Endometrial microvascular endothelial cells (primary cell): ENCODE results near the gene SLC26A1. TPM values are rescaled to one million over a fixed set of nuclear protein-coding genes. Genes with fewer than 3 reads are reported as not detected.

Experiments
- in situ Hi-C: cut with HindIII; loops from 2 replicates; pipeline ENCODE4 v1.10.0; 2017; ENCODE audit warnings: low sequenced_read_pairs, low pct_unique_long_range_greater_than_20kb; ENCODE audit errors: inconsistent ontology term
- total RNA-seq: library from RNA; depleted of rRNA; stranded (reverse); fragments of >200 nt; gene quantifications from one replicate; pipeline ENCODE4 v1.2.3, GENCODE V29; 2015; ENCODE audit errors: inconsistent ontology term

SLC26A1 gene
- total RNA-seq, 1 donor from 2014 or later = not detected

DNA sequence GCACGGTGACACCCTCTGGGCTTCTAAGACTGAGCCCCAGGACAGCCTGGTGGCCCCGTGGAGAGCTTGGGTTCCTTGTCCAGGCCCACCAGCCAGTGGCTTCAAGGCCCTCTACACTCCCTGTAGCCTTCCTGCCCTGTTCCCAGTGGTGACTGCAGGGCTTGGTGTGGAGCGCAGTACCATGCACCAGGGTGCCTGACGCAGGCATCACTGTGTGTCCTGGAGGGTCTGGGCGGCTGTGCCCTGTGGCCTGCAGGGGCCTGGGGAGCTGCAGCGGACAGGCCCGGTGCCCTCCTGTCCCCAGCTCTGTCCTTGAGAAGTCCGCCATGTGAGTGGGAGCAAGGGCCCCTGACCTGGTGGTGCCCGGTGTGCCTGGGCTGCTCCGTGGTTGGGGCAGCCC lies 22.5 kb upstream of the SLC26A1 start:
- in situ Hi-C loops = no loop called here

DNA sequence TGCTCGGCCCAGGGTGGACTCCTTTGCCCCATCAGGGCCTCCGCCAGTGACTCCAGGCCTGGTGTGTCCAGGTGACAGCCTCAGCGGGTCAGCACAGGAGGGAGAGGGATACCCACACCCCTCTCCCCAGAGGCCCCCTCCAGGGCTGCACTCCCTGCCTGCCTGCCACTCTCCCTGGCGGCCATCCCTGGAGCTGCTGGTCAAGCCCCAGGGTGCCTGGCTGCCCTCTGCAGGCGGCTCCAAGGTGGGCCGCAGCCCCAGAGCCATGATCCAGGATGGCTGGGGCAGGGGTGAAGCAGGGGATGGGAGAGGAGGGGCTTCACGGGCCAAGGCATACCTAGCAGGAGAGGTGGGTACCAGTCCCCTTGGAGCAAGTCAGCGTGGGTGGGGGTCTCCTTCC lies 22.0 kb upstream of the SLC26A1 start:
- in situ Hi-C loops = no loop called here

DNA sequence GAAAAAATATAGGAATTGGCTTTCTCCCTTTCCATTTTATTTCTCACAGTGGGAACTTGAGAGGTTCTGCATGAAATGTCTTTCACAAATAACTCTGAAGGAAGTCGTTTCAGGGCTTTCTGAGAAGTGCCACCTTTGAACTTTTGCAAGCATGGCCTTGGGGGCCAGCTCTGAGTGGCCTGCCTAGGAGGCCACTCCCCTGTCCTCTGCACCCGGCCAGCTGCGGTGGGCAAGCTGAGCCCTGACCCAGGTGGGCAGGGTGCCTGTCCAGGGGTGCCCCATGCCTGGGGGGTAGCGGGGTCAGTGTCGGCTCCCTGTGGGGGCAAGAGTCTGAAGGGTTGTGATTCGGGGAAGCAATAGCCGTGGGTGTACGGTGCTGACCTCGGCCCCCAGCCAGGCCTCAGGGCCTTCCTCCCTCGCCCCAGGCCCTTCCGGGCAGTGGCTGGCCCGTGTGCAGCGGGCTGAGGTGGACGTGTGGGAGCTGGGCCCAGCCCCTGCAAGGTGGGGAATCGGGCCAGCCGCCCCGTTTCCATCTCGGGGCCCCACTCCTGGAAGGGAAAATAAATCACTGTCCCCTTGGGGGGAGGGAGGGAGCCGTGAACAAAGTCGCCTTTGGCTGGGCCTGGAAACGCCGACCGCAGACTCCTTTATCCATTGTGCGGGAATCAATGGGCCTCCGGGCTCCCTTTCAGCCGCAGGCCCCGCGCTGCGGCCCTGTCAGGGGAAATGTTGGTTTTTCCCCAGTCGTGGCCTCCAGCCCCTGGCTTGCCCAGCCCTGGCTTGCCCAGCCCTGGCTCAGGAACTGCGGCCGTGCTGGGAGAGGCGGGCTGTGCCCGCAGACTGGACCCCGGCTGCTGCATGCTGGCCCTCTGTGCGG lies 21.3 kb upstream of the SLC26A1 start:
- in situ Hi-C loops = no loop called here

DNA sequence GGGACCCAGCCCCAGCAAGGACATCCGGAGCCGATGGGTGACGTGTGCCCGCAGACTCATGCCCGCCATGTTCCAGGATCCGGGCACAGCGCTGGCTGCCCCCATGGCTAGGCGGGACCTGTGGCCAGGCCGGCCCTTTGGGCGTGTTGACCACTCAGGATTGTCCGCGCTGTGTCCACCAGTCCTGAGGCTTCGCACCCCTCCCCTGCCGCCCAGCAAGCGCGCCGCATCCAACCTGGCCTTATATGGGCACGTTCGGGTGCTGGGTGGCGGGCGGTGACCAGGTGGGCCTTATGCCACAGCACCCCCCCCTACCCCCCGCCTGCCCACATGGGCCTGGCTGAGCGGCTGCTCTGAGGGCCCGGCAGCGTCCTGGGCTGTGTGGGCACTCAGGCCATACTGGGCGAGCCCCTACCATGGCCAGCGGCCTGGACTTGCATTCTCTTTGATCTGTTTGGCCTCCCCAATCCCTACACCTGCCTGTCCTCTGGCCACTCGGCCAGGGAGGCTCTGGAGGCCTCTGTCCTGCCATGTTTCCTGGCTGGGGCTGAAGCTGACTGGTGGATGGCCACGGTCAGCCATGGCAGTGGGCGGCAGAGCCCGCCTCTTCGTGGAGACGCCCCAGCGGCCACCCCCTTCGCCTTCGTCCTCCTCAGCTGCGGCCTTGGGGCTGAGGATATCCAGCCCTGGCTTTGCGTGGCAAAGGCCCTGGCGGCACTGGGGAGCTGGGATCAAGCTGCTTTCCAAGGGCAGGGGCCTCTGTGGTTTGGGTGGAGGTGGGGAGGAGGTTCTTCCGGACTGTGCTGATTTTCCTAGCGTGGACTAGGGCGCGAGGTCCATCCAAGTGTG lies 20.2 kb upstream of the SLC26A1 start:
- in situ Hi-C loops = no loop called here

DNA sequence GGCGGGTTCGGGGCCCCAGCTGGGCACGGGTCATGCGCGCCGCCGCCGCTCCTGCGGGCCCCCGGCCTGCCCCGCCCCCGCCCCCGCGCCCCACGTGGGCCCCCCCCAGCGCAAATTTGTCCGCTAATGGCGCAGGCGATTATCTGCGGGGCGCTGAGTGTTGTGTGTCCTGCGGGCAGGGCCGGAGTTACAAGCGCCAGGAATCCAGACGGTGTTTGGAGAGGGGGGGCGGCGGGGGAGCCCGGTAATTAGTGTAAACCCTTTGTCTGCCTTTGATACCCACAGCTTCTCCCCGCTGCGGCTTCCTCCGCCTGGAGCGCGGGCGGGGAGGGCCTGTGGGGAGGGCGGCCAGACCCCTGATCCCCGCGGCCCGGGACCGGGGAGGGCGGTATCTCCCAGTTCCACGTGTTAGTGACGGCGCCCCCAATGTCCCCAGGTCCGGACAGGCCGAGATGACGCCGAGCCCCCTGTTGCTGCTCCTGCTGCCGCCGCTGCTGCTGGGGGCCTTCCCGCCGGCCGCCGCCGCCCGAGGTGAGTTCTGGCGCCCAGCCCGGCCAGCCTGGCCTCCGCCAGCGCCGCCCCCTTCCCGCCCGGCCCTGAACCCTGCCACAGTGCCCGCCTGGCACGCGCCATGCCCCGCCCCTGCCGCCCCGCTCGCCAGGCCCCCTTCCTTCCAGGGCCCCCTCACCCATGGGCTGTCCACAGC lies 19.0 kb upstream of the SLC26A1 start:
- in situ Hi-C loops = no loop called here

DNA sequence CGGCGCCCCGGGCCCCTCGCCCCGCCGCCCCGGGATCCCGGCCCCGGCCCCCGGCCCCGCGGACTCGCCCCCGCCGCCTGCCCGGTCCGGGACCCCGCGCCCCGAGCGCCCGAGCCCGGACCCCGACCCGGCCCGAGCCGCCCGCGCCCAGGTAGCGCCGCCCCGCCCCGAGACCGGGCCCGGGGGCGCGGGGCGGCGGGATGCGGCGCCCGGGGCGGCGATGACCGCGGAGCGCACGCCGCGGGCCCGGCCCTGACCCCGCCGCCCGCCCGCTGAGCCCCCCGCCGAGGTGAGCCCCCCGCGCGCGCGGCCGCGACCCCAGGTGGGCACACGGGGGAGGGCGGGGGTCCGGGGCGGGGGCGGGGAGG lies 18.4 kb upstream of the SLC26A1 start:
- in situ Hi-C loops = no loop called here

DNA sequence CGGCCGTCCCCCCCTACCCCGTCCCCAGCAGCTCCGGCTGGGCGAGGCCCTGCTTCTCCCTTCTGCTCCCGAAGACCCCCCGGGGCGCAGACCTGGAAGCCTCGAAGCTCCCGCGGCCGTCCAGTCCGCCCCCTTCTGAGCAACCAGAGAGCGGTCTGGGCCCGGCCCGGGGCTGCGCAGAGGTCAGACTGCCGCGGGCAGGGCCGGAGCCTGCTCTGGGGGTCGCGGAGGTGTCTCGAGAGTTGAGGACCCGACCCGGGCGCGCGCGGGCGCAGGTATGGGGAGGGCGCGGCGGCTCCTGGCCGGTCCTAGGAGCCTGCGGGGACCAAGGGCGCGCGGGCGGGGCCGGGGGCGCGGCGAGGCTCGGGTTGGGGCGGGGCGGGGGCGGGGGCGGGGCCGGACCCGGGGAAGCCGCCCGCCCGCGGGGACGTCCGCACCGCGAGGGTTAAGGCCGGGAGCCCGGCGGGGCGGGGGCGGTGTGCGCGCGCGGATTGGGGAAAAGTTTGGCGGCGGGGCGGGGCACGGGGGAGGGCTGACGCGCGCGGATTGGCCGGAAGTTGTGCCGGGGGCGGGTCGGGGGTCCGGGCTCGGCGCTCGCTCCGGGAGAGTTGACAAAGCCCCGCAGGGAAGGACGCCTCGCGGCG lies 17.9 kb upstream of the SLC26A1 start, which contains the start of gene FGFRL1:
Gene FGFRL1 (plus strand): TSS at position 605 of the 644 bp plus-strand sequence. CDS start 860 bp downstream, outside the sequence.
- in situ Hi-C loops = no loop called here

DNA sequence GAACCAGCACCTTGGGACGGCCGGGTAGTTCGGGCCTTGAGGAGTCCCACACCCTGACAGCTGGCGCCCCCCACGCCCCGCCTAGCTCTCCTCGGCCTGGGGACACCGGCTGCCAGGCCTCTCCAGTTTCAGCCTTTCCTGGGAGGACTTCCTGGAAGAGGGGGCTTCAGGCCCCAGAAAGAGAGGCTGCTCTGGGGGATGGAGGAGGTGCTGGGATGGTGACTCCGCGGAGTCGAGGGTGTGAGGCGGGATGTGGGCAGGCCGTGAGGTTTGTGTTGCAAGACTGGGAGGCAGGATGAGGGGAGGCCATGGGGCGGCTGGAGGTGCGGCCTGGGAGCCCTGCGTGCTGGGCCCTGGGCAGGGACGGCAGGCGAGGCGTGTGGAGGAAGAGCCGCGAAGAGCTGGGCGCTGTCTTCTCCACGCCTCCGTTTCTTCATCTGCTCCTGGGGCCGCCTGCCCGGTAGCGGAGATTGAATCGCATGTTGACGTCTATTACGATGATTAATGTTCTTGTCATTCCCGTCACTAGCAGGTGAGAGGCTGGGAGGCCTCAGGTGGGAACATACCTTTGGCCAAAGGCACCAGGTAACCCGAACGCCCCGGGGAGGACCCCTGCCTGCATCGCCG lies 17.3 kb upstream of the SLC26A1 start:
- in situ Hi-C loops = no loop called here

DNA sequence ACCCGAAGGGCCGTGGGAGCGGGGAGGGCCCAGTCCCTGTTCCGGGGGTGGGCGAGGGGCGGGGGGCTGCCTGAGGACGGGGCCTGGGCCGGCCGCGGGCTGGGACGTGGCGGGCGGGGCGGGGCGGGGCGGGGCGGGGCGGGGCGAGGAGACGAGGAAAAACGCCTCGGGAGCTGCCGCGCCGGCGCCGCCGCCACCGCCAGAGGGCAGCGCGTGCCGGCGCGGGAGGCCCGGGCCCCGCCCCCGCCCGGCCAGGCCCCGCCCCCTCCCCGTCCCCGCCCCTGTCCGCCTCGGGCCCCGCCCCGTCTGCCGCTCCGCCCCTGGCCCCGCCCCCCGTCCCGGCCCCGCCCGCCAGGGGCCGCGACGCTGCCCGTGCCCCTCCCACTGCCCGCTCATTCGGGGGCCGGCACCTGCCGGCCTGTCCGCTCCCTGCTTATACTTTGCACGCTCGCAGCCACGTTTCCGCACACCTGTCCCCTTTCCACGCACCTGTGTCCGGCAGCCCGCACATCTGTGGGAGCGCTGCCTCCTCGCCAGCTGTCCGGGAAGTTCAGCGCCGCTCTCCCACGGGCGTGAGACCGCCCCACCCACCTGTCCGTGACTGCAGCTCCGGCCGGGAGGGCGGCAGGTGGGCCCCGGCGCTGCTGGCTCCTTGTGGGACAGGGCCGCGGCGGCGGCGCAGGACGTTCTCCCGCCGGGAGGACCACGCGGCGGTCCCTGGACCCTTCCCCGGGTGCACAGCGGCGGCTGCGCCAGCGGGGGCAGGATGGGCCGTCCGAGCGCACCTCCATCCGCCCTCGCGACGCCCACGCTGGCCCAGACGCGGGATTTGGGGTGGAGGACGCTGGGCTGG lies 16.6 kb upstream of the SLC26A1 start:
- in situ Hi-C loops = no loop called here

DNA sequence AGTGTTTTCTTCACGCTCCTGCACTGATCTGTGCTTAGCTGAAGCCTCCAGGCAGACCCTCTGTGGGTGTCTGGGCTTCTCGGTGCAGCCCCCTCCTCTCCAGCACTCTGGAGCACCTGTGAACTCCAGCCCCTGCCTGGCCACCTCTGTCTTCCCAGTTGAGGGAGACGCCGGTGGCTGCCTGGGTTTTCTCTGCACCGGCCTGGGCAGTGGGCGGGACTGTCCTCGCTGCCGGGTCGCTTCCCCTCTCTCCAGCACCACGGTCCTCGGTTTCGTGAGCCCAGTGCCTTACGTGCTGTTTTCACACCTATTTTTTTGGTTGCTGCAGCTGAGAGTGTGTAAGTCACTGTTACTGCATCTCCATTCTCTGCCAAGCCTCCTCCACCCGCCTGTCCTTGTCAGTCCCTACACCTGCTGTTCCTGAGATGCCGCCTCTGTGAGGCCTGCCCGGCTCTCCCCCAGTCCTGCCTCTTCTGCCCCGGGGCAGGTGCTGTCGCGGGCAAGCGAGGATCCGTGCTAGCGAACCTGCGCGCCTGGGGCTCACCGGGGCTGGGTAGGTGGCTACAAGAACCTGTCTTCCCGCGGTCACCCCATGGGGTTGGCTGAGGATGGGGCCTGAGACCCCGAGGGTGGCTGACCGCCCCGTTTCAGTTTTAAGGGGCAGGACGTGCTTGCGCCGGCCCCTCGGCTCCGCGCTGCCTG lies 15.8 kb upstream of the SLC26A1 start:
- in situ Hi-C loops = no loop called here

DNA sequence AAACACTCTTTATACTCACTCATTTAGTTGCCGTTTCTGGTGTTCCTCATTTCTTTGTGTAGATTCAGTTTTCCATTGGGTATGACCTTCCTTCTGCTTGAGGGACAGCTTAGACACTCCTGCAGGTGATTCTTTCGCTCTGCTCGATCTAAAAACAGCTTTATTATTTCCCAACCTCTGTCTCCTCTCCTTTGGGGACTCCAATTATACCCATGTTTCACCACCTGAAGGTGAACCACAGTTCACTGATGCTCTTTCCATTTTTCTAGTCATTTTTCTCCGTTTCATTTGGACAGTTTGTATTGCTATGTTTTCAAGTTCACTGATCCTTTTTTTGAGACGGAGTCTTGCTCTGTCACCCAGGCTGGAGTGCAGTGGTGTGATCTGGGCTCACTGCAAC lies 13.7 kb upstream of the SLC26A1 start:
- in situ Hi-C loops = no loop called here

DNA sequence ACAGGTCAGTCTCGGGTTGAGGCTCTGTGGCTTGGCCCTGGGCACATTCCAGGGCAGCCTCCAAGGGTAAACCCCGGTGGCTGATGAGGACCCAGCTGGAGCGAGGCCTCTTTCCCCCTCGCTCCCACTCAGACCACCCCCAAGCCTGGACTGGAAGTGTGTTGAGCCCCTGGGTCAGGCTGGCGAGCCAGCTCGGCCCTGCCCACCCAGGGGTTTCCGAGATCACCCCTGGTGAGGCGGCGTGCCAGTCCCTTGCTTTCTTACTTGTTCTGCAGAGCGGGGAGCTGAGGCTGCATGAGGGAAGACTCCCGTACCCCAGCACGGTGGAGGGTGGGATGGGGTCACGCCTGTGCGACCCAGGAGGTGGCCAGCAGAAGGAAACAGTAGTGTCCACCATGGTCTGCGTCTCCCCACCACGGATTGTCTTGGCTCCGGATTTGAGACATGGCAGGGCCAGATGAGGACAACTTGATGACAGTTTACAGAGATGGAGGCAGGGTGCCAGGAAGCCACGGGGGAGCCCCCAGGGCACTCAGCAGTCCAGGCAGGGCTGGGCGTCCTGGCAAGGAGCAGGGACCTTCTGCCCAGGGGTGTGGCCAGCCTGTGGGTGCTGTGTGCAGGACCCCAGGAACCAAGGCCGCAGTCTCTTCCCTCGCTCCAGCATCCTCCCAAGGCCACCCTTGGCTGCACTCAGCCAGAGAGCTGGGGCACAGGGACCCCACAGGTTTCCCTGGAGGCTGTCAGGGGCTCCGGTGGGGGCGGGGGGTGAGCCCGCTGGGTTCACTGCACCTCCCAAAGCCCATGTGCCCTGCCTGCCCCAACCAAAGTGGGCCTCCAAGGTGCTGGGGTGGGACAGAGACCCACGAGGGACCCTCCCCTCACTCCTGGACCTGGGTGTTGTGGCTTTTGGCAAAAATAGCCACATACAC lies 11.6 kb upstream of the SLC26A1 start:
- in situ Hi-C loops = no loop called here

DNA sequence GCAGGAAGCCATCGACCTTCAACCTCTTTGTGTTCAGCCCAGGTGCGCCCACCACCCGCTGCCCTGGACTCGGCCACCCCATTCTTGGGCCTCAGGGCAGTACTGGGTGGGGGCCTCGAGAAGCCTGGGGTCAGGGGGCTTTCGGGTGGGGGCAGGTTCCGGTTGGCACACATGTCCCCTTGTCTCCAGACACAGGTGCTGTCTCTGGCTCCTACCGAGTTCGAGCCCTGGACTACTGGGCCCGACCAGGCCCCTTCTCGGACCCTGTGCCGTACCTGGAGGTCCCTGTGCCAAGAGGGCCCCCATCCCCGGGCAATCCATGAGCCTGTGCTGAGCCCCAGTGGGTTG lies 10.8 kb upstream of the SLC26A1 start:
- in situ Hi-C loops = no loop called here

DNA sequence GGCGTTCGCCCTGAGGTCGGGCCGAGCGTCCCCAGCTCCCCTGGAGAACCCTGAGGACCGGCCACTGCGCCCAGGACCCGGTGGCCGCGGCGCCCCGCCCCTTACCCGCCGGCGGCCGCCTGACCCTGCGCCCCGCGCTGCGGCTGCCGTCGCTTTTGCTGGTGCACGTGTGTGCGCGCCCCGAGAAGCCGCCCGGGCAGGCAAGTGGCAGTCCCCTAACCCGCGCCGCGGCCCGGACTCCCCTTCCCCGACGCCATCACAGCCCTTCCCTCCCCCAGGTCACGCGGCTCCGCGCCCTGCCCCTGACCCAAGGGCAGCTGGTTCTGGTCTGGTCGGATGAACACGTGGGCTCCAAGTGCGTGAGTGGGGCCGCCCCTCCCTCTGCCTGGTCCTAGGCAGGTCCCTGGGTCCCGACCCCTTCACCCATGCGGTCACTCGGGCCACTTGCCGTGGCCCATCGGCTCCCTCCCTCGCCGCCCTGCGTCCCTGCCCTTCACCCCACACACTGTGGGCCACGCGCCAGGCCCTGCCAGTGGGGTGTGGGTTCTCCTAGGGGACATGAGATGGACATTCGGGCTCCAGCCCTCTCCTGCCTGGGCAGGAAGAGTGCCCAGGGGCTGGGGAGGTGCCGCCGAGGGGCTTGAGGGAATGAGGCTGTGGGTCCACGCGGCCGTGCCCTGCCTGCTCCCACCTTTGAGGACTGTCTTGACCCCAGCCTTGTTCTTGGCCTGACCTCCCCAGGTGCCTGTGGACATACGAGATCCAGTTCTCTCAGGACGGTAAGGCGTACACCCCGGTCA lies 10.3 kb upstream of the SLC26A1 start:
- in situ Hi-C loops = no loop called here

DNA sequence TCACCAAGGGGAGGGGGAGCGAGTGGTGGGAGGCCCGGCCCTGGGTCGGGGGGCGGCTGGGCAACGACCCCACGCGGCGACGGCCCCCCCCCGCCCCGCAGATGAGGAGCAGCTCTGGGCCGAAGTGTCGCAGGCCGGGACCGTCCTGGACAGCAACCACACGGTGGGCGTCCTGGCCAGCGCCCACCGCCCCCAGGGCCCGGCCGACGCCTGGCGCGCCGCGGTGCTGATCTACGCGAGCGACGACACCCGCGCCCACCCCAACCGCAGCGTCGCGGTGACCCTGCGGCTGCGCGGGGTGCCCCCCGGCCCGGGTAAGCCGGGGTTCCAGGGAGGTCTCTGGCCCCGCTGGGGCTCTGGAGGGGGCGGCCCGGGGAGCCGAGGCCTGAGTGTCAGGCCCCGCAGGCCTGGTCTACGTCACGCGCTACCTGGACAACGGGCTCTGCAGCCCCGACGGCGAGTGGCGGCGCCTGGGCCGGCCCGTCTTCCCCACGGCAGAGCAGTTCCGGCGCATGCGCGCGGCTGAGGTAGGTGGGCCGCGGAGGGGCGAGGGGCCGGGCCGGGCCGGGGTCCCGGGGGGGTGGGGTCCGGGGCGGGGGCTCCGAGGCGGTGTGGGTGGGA lies 9.5 kb upstream of the SLC26A1 start:
- in situ Hi-C loops = no loop called here
